GM12878 (cell line): ENCODE measurements around the gene WDR48. TPM values are rescaled to one million over a fixed set of nuclear protein-coding genes. Genes with fewer than 3 reads are reported as not detected.

ENCODE experiments used
- CBX3 ChIP-seq: fragments of 200-600 bp; sonication (generic); IDR thresholded peaks from 2 replicates; pipeline ENCODE4 v1.6.1; 2016; ENCODE audit warnings: low read depth, borderline replicate concordance
- EED ChIP-seq: sonication (generic); IDR thresholded peaks from 2 replicates; pipeline ENCODE4 v1.6.1; 2016; ENCODE audit warnings: antibody characterized with exemption, low read depth
- FOXM1 ChIP-seq: IDR thresholded peaks from 2 replicates; pipeline ENCODE4 v1.6.1; 2012; ENCODE audit warnings: low read depth, mild to moderate bottlenecking, inconsistent platforms, low read length, moderate library complexity
- HSF1 ChIP-seq: fragments of 150-350 bp; IDR thresholded peaks from 2 replicates; pipeline ENCODE4 v1.6.1; 2014; ENCODE audit warnings: mild to moderate bottlenecking, low read depth, low read length
- IKZF1 ChIP-seq: fragments of 450-650 bp; conservative IDR thresholded peaks from 2 replicates; pipeline ENCODE4 v1.6.1; 2017; ENCODE audit warnings: antibody characterized with exemption, mild to moderate bottlenecking
- IKZF2 ChIP-seq, 2 experiments: fragments of 450-650 bp; IDR thresholded peaks; 2 replicates each; pipeline ENCODE4 v1.6.1; 2017; ENCODE audit warnings: mild to moderate bottlenecking in 2 of 2, moderate library complexity in 2 of 2
- KAT2A ChIP-seq: conservative IDR thresholded peaks from 2 replicates; pipeline ENCODE4 v1.6.1; 2011; ENCODE audit warnings: low read depth, low read length; ENCODE audit not compliant: control insufficient read depth
- NFXL1 ChIP-seq: fragments of 450-650 bp; IDR thresholded peaks from 2 replicates; pipeline ENCODE4 v1.6.1; 2017; ENCODE audit warnings: antibody characterized with exemption, mild to moderate bottlenecking, borderline replicate concordance
- POLR2AphosphoS5 ChIP-seq: IDR thresholded peaks from 2 replicates; pipeline ENCODE4 v1.6.1; 2011; ENCODE audit warnings: mild to moderate bottlenecking, low read length, inconsistent platforms
- RFX5 ChIP-seq: IDR thresholded peaks from 2 replicates; pipeline ENCODE4 v1.6.1; 2011; ENCODE audit warnings: low read depth, low read length, improper control_type of control experiment
- TCF3 ChIP-seq: IDR thresholded peaks from 2 replicates; pipeline ENCODE4 v1.6.1; 2012; ENCODE audit warnings: low read depth, mild to moderate bottlenecking, low read length, borderline replicate concordance; ENCODE audit not compliant: insufficient read depth
- USF1 ChIP-seq: IDR thresholded peaks from 2 replicates; pipeline ENCODE4 v1.6.1; 2011; ENCODE audit warnings: borderline replicate concordance, low read depth, mild to moderate bottlenecking, moderate library complexity, mixed read lengths, low read length; ENCODE audit not compliant: insufficient read depth; ENCODE audit errors: extremely low read length
- ZBED1 ChIP-seq: IDR thresholded peaks from 2 replicates; pipeline ENCODE4 v1.6.1; 2016; ENCODE audit warnings: borderline replicate concordance
- microRNA-seq: library from miRNA; unstranded; fragments of <30 nt; microRNA quantifications from one replicate; pipeline ENCODE4, GENCODE V29; 2018
- polyA plus RNA-seq, 11 experiments: library from polyadenylated mRNA; depleted of rRNA in 4 of 11; unstranded in 6 of 11; stranded (reverse) in 5 of 11; fragments of >200 nt; fragmentation: Nextera tagmentation in 4 of 11; fragmentation: Illumina TruSeq in 1 of 11; extraction: Ambion mirVana in 4 of 11; extraction: Trizol in 1 of 11; gene quantifications; 1 replicate in 1 of 11; 2 replicates in 10 of 11; pipeline versions ENCODE4 v1.2.1 to v1.2.3, GENCODE V29; 2011 to 2016; ENCODE audit warnings: inconsistent platforms in 2 of 11, missing spikeins in 2 of 11, low read depth in 1 of 11
- small RNA-seq: library from RNA; depleted of rRNA; stranded (forward); fragments of <200 nt; gene quantifications from one replicate; pipeline ENCODE3, GENCODE V24; 2014
- total RNA-seq, 4 experiments: library from RNA; depleted of rRNA in 3 of 4; stranded (reverse); fragments of >200 nt in 3 of 4; fragmentation: Illumina TruSeq in 1 of 4; extraction: Trizol in 1 of 4; gene quantifications; 2 replicates each; pipeline versions ENCODE4 v1.2.1 to v1.2.3, GENCODE V29; 2013 to 2021
- TF ChIP-seq, protein P1 (sequence below): IDR thresholded peaks from 2 replicates; pipeline ENCODE4 v1.6.1; 2011; ENCODE audit warnings: low read depth, low read length, improper control_type of control experiment, borderline replicate concordance

The WDR48 gene
- total and polyA plus RNA-seq, 10 of the 15 experiments (the other 5 are each of a cell fraction or from before 2014, with no cell fraction given) = 16.8 to 43.8 (median 29.0) TPM

GRCh38 chr3:39146083-39146501, 94.3 kb downstream of the WDR48 start (continued):
- TF ChIP-seq, protein P1, sequence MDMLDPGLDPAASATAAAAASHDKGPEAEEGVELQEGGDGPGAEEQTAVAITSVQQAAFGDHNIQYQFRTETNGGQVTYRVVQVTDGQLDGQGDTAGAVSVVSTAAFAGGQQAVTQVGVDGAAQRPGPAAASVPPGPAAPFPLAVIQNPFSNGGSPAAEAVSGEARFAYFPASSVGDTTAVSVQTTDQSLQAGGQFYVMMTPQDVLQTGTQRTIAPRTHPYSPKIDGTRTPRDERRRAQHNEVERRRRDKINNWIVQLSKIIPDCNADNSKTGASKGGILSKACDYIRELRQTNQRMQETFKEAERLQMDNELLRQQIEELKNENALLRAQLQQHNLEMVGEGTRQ = no peak
- TF ChIP-seq HSF1 (no peak), IKZF2 (IDR thresholded peaks at IDR 0.05) (peak in 1 of 2 experiments; percentile 31; a peak in 2 of 4 replicates), TCF3 (no peak), EED (peak; percentile 54), RFX5 (no peak), POLR2AphosphoS5 (peak; percentile 20; the same call in 1 of the 2 replicates), CBX3 (no peak), NFXL1 (no peak), KAT2A (no peak), USF1 (no peak), ZBED1 (no peak), FOXM1 (no peak), IKZF1 (peak; percentile 54)

Small RNA genes lying within 50 kb of the gene (microRNA-seq; reads per million reads assigned to microRNA genes)
- not detected for gene MIR6822

Small RNA genes lying within 50 kb of the gene (small RNA-seq; reads per million reads assigned to genes)
- gene RNU6-1227P = not detected

Other genes with a start within 250 kb of the WDR48 start
- not detected in 2 replicates for gene SCN10A, start 235.8 kb upstream of the WDR48 start, total RNA-seq (2014; rRNA removed)
- gene SCN10A, start 235.8 kb upstream of the WDR48 start, total RNA-seq (2014; rRNA removed; fragmentation: Illumina TruSeq; extraction: Trizol) = not detected in 2 replicates
- gene SCN10A, start 235.8 kb upstream of the WDR48 start, total RNA-seq (2021) = not detected in 2 replicates
- gene SCN10A, start 235.8 kb upstream of the WDR48 start, polyA plus RNA-seq (2011; rRNA removed) = not detected in 2 replicates
- not detected in 2 replicates for gene SCN10A, start 235.8 kb upstream of the WDR48 start, polyA plus RNA-seq (2014; fragmentation: Illumina TruSeq; extraction: Trizol)
- not detected for gene SCN10A, start 235.8 kb upstream of the WDR48 start, polyA plus RNA-seq (2014; fragmentation: Nextera tagmentation; extraction: Ambion mirVana)
- gene SCN10A, start 235.8 kb upstream of the WDR48 start, polyA plus RNA-seq (2014; rRNA removed) = not detected in 2 replicates
- gene SCN10A, start 235.8 kb upstream of the WDR48 start, polyA plus RNA-seq (2016; fragmentation: Nextera tagmentation; extraction: Ambion mirVana) = not detected
- 0.05 and 0.06 TPM in 2 replicates for gene SCN11A, start 72 bp upstream of the WDR48 start, total RNA-seq (2014; rRNA removed)
- gene SCN11A, start 72 bp upstream of the WDR48 start, total RNA-seq (2014; rRNA removed; fragmentation: Illumina TruSeq; extraction: Trizol) = under 0.01 and 0.05 TPM in 2 replicates
- not detected in 2 replicates for gene SCN11A, start 72 bp upstream of the WDR48 start, total RNA-seq (2021)
- 0.13 and 0.14 TPM in 2 replicates for gene SCN11A, start 72 bp upstream of the WDR48 start, polyA plus RNA-seq (2011; rRNA removed)
- gene SCN11A, start 72 bp upstream of the WDR48 start, polyA plus RNA-seq (2014; fragmentation: Illumina TruSeq; extraction: Trizol) = 0.04 and 0.11 TPM in 2 replicates
- not detected for gene SCN11A, start 72 bp upstream of the WDR48 start, polyA plus RNA-seq (2014; fragmentation: Nextera tagmentation; extraction: Ambion mirVana)
- 0.03 TPM in 2 replicates for gene SCN11A, start 72 bp upstream of the WDR48 start, polyA plus RNA-seq (2014; rRNA removed)
- under 1 TPM in 1 of 2 experiments, not detected in 1; 0.03 TPM for gene SCN11A, start 72 bp upstream of the WDR48 start, polyA plus RNA-seq (2016; fragmentation: Nextera tagmentation; extraction: Ambion mirVana)
- gene GORASP1, start 55.6 kb downstream of the WDR48 start, total RNA-seq (2014; rRNA removed) = 27.6 and 28.0 TPM in 2 replicates
- gene GORASP1, start 55.6 kb downstream of the WDR48 start, total RNA-seq (2014; rRNA removed; fragmentation: Illumina TruSeq; extraction: Trizol) = 16.7 and 16.8 TPM in 2 replicates
- 29.3 and 32.9 TPM in 2 replicates for gene GORASP1, start 55.6 kb downstream of the WDR48 start, total RNA-seq (2021)
- 20.6 and 28.8 TPM in 2 replicates for gene GORASP1, start 55.6 kb downstream of the WDR48 start, polyA plus RNA-seq (2011; rRNA removed)
- gene GORASP1, start 55.6 kb downstream of the WDR48 start, polyA plus RNA-seq (2014; fragmentation: Illumina TruSeq; extraction: Trizol) = 23.2 and 25.1 TPM in 2 replicates
- gene GORASP1, start 55.6 kb downstream of the WDR48 start, polyA plus RNA-seq (2014; fragmentation: Nextera tagmentation; extraction: Ambion mirVana) = 1 to 10 TPM; 3.6 to 5.0 TPM
- 32.7 and 35.1 TPM in 2 replicates for gene GORASP1, start 55.6 kb downstream of the WDR48 start, polyA plus RNA-seq (2014; rRNA removed)
- gene GORASP1, start 55.6 kb downstream of the WDR48 start, polyA plus RNA-seq (2016; fragmentation: Nextera tagmentation; extraction: Ambion mirVana) = 10 to 100 TPM; 18.0 to 23.2 TPM
- 0.93 and 2.2 TPM in 2 replicates for gene TTC21A, start 55.7 kb downstream of the WDR48 start, total RNA-seq (2014; rRNA removed)
- 0.67 and 1.1 TPM in 2 replicates for gene TTC21A, start 55.7 kb downstream of the WDR48 start, total RNA-seq (2014; rRNA removed; fragmentation: Illumina TruSeq; extraction: Trizol)
- gene TTC21A, start 55.7 kb downstream of the WDR48 start, total RNA-seq (2021) = 2.6 and 2.7 TPM in 2 replicates
- 1.1 and 1.2 TPM in 2 replicates for gene TTC21A, start 55.7 kb downstream of the WDR48 start, polyA plus RNA-seq (2011; rRNA removed)
- 1.6 and 2.1 TPM in 2 replicates for gene TTC21A, start 55.7 kb downstream of the WDR48 start, polyA plus RNA-seq (2014; fragmentation: Illumina TruSeq; extraction: Trizol)
- gene TTC21A, start 55.7 kb downstream of the WDR48 start, polyA plus RNA-seq (2014; fragmentation: Nextera tagmentation; extraction: Ambion mirVana) = under 1 TPM; 0.62 to 0.68 TPM
- gene TTC21A, start 55.7 kb downstream of the WDR48 start, polyA plus RNA-seq (2014; rRNA removed) = 3.2 and 3.8 TPM in 2 replicates
- 1 to 10 TPM; 1.0 to 1.2 TPM for gene TTC21A, start 55.7 kb downstream of the WDR48 start, polyA plus RNA-seq (2016; fragmentation: Nextera tagmentation; extraction: Ambion mirVana)
- 14.2 TPM in 2 replicates for gene CSRNP1, start 101.6 kb downstream of the WDR48 start, total RNA-seq (2014; rRNA removed)
- gene CSRNP1, start 101.6 kb downstream of the WDR48 start, total RNA-seq (2014; rRNA removed; fragmentation: Illumina TruSeq; extraction: Trizol) = 6.4 and 6.7 TPM in 2 replicates
- 12.0 and 12.1 TPM in 2 replicates for gene CSRNP1, start 101.6 kb downstream of the WDR48 start, total RNA-seq (2021)
- gene CSRNP1, start 101.6 kb downstream of the WDR48 start, polyA plus RNA-seq (2011; rRNA removed) = 5.9 and 11.1 TPM in 2 replicates
- gene CSRNP1, start 101.6 kb downstream of the WDR48 start, polyA plus RNA-seq (2014; fragmentation: Illumina TruSeq; extraction: Trizol) = 3.0 and 7.3 TPM in 2 replicates
- under 1 TPM; 0.32 to 0.77 TPM for gene CSRNP1, start 101.6 kb downstream of the WDR48 start, polyA plus RNA-seq (2014; fragmentation: Nextera tagmentation; extraction: Ambion mirVana)
- gene CSRNP1, start 101.6 kb downstream of the WDR48 start, polyA plus RNA-seq (2014; rRNA removed) = 9.3 TPM in 2 replicates
- 1 to 10 TPM; 4.9 to 7.0 TPM for gene CSRNP1, start 101.6 kb downstream of the WDR48 start, polyA plus RNA-seq (2016; fragmentation: Nextera tagmentation; extraction: Ambion mirVana)
- 0.16 and 0.17 TPM in 2 replicates for gene XIRP1, start 140.6 kb downstream of the WDR48 start, total RNA-seq (2014; rRNA removed)
- 0.18 and 0.23 TPM in 2 replicates for gene XIRP1, start 140.6 kb downstream of the WDR48 start, total RNA-seq (2014; rRNA removed; fragmentation: Illumina TruSeq; extraction: Trizol)
- gene XIRP1, start 140.6 kb downstream of the WDR48 start, total RNA-seq (2021) = 0.38 and 0.40 TPM in 2 replicates
- 0.01 and 0.03 TPM in 2 replicates for gene XIRP1, start 140.6 kb downstream of the WDR48 start, polyA plus RNA-seq (2011; rRNA removed)
- 0.14 and 0.24 TPM in 2 replicates for gene XIRP1, start 140.6 kb downstream of the WDR48 start, polyA plus RNA-seq (2014; fragmentation: Illumina TruSeq; extraction: Trizol)
- under 1 TPM in 1 of 2 experiments, not detected in 1; 0.05 TPM for gene XIRP1, start 140.6 kb downstream of the WDR48 start, polyA plus RNA-seq (2014; fragmentation: Nextera tagmentation; extraction: Ambion mirVana)
- 0.08 and 0.27 TPM in 2 replicates for gene XIRP1, start 140.6 kb downstream of the WDR48 start, polyA plus RNA-seq (2014; rRNA removed)
- gene XIRP1, start 140.6 kb downstream of the WDR48 start, polyA plus RNA-seq (2016; fragmentation: Nextera tagmentation; extraction: Ambion mirVana) = under 1 TPM; 0.04 to 0.05 TPM
- gene CX3CR1, start 228.0 kb downstream of the WDR48 start, total RNA-seq (2014; rRNA removed) = 0.11 and 0.16 TPM in 2 replicates
- 0.09 and 0.18 TPM in 2 replicates for gene CX3CR1, start 228.0 kb downstream of the WDR48 start, total RNA-seq (2014; rRNA removed; fragmentation: Illumina TruSeq; extraction: Trizol)
- gene CX3CR1, start 228.0 kb downstream of the WDR48 start, total RNA-seq (2021) = 0.08 and 0.23 TPM in 2 replicates
- 0.45 and 0.53 TPM in 2 replicates for gene CX3CR1, start 228.0 kb downstream of the WDR48 start, polyA plus RNA-seq (2011; rRNA removed)
- gene CX3CR1, start 228.0 kb downstream of the WDR48 start, polyA plus RNA-seq (2014; fragmentation: Illumina TruSeq; extraction: Trizol) = 0.16 and 0.21 TPM in 2 replicates
- under 1 TPM; 0.05 to 0.09 TPM for gene CX3CR1, start 228.0 kb downstream of the WDR48 start, polyA plus RNA-seq (2014; fragmentation: Nextera tagmentation; extraction: Ambion mirVana)
- 0.09 and 0.12 TPM in 2 replicates for gene CX3CR1, start 228.0 kb downstream of the WDR48 start, polyA plus RNA-seq (2014; rRNA removed)
- gene CX3CR1, start 228.0 kb downstream of the WDR48 start, polyA plus RNA-seq (2016; fragmentation: Nextera tagmentation; extraction: Ambion mirVana) = under 1 TPM; 0.09 to 0.53 TPM